Measurements from ENCODE around the gene KCNJ9. TPM values are rescaled to one million over a fixed set of nuclear protein-coding genes. Genes with fewer than 3 reads are reported as not detected.
A peak's percentile ranks its signal among the peaks of the same experiment; 100 is the strongest.

KCNJ9 gene
- total and polyA plus RNA-seq, 2 of the 4 experiments (the other 2 are of a cell fraction) = not detected

GRCh38 chr1:160117300-160117699, 36.0 kb downstream of the KCNJ9 start:
- H3K4me2 ChIP-seq (ENCODE audit: low read depth, low read length) = no peak overlapping the region; the same call in 1 of the 2 replicates
- no peaks in the 10 kb centered on the region; the same call in 1 of the 2 replicates for H3K9me1 ChIP-seq (ENCODE audit: insufficient read depth, low read length)
- H3K79me1 ChIP-seq (ENCODE audit: low read depth in 1 of 2, low read length in 2 of 2) = no peaks in the 10 kb centered on the region
- no peak overlapping the region for H3K4me3 ChIP-seq (ENCODE audit: insufficient read depth, low read depth, low read length)
- no peak overlapping the region; the same call in 1 of the 2 replicates for H2BK120ac ChIP-seq (ENCODE audit: low read depth, low read length)
- no TSS peak for BruUV-seq (replicated peaks)
- H4K91ac ChIP-seq (ENCODE audit: insufficient read depth, low read depth, low read length) = peak overlapping the region; percentile 38
- H3K9me3 ChIP-seq (ENCODE audit: control insufficient read depth, insufficient read depth, low read length) = no peaks in the 10 kb centered on the region
- no peak overlapping the region for H2BK20ac ChIP-seq (ENCODE audit: low read depth, low read length)
- ChIA-PET POLR2A (ENCODE audit: unreplicated experiment) (no interaction called here), CTCF (interaction anchor here (0.6 to 0.8 kb wide), 2 partner anchors 16 to 45 kb away, joined by 3 to 6 read pairs; no protein-coding TSS in a partner anchor)
- H3K18ac ChIP-seq (ENCODE audit: low read depth, low read length) = peak overlapping the region; percentile 18; the same call in 1 of the 2 replicates
- peak overlapping the region; percentile 33 for H2AK9ac ChIP-seq (replicated peaks; ENCODE audit: low read depth, low read length, poor library complexity)
- H4K20me1 ChIP-seq (ENCODE audit: insufficient read depth, low read length) = no peaks in the 10 kb centered on the region
- peaks cover 15% of the 10 kb centered on the region; the same call in 1 of the 2 replicates for H3K4me1 ChIP-seq (ENCODE audit: control insufficient read depth, insufficient read depth, low read length)
- intact Hi-C loops (cut with micrococcal nuclease) (no loop called here), dilution Hi-C loops (cut with HindIII; ENCODE audit: low sequenced_read_pairs, unreplicated experiment) (no loop called here), in situ Hi-C loops (cut with MboI; ENCODE audit: low sequenced_read_pairs) (no loop called here)
- no peak overlapping the region for H2AK5ac ChIP-seq (ENCODE audit: low read depth, low read length)
- H4K5ac ChIP-seq (ENCODE audit: low read depth, low read length) = peak overlapping the region; percentile 21; the same call in 1 of the 2 replicates
- no peak; the same call in 1 of the 2 replicates for ATAC-seq (ENCODE audit: low read depth)
- H3K27me3 ChIP-seq (ENCODE audit: control insufficient read depth, insufficient read depth, low read length) = peaks cover 46% of the 10 kb centered on the region
- H2AFZ ChIP-seq (replicated peaks; ENCODE audit: low read length, poor library complexity) = no peak overlapping the region
- no peak overlapping the region for H3K56ac ChIP-seq (ENCODE audit: extremely low read depth, insufficient read depth, low read length)
- H3K23ac ChIP-seq (ENCODE audit: low read depth, low read length) = peak overlapping the region; percentile 37; the same call in 1 of the 2 replicates
- H3K36me3 ChIP-seq (ENCODE audit: control insufficient read depth, insufficient read depth, low read length) = no peaks in the 10 kb centered on the region
- H3K27ac ChIP-seq (ENCODE audit: insufficient read depth, low read length) = no peak overlapping the region
- no CpG with 5 or more reads among the region's 1 CpG for WGBS, 2 experiments (ENCODE audit: extremely low coverage in 2 of 2, insufficient read length in 1 of 2)
- TF ChIP-seq CEBPB (IDR thresholded peaks at IDR 0.05; ENCODE audit: low read depth, low read length) (peak; percentile 67), POLR2A (IDR thresholded peaks at IDR 0.05; ENCODE audit: low read depth, low read length) (no peak), SMC3 (IDR thresholded peaks at IDR 0.05; ENCODE audit: low read depth, low read length) (no peak), RAD21 (IDR thresholded peaks at IDR 0.05; ENCODE audit: low read length) (no peak), RCOR1 (IDR thresholded peaks at IDR 0.05; ENCODE audit: insufficient replicate concordance, low read length) (no peak), MAFK (IDR thresholded peaks at IDR 0.05; ENCODE audit: low read depth, low read length) (no peak), MXI1 (IDR thresholded peaks at IDR 0.05; ENCODE audit: borderline replicate concordance, low read depth, low read length) (no peak)
- TF ChIP-seq, protein P1, sequence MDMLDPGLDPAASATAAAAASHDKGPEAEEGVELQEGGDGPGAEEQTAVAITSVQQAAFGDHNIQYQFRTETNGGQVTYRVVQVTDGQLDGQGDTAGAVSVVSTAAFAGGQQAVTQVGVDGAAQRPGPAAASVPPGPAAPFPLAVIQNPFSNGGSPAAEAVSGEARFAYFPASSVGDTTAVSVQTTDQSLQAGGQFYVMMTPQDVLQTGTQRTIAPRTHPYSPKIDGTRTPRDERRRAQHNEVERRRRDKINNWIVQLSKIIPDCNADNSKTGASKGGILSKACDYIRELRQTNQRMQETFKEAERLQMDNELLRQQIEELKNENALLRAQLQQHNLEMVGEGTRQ (IDR thresholded peaks at IDR 0.05; ENCODE audit: low read depth, low read length) = no peak
- H2BK15ac ChIP-seq (ENCODE audit: low read depth, low read length) = no peak overlapping the region
- no peak overlapping the region for H3K14ac ChIP-seq (replicated peaks; ENCODE audit: low read depth, low read length)
- no peak for DNase-seq
- no peak overlapping the region for H3K9ac ChIP-seq (ENCODE audit: low read depth, low read length)
- H2BK5ac ChIP-seq (ENCODE audit: low read depth, low read length, poor library complexity, severe bottlenecking) = no peak overlapping the region
- no peak overlapping the region for H4K8ac ChIP-seq (ENCODE audit: low read depth in 2 of 2, low read length in 2 of 2)
- peak overlapping the region; percentile 43; the same call in 1 of the 2 replicates for H3K4ac ChIP-seq (ENCODE audit: low read depth, low read length)

All from IMR-90 (cell line).